Right renal cortex interstitium (tissue), 3 donors: ENCODE results near the gene MYORG. TPM values are rescaled to one million over a fixed set of nuclear protein-coding genes. Genes with fewer than 3 reads are reported as not detected.

ENCODE experiments used
- DNase-seq, 3 donors: peaks; one replicate each; pipeline ENCODE4 v3.0.0-alpha.2; 2013; ENCODE audit warnings: low read depth in 3 of 3, low spot score in 2 of 3
- polyA plus RNA-seq, 3 donors: library from polyadenylated mRNA; unstranded; fragments of 120-200 nt; gene quantifications; one replicate each; pipeline ENCODE4 v1.2.1, GENCODE V29; 2013; ENCODE audit not compliant: insufficient read length in 3 of 3

MYORG gene
- polyA plus RNA-seq, 3 donors = 7.1 to 9.9 (median 9.9) TPM

GRCh38 chr9:34385561-34386230 is 9.0 kb upstream of the MYORG start:
- no peak for DNase-seq

- DNase-seq = no peak
These were observed 7.9 kb upstream of the MYORG start for GRCh38 chr9:34384368-34385165.

- DNase-seq = no peak
These were observed 7.2 kb upstream of the MYORG start for GRCh38 chr9:34383904-34384303.

- no peak for DNase-seq
These were observed 6.2 kb upstream of the MYORG start for GRCh38 chr9:34382879-34383278.

GRCh38 chr9:34382054-34382453 is 5.4 kb upstream of the MYORG start:
- no peak for DNase-seq

- no peak for DNase-seq
These were observed 4.6 kb upstream of the MYORG start for GRCh38 chr9:34381323-34381722.

- no peak for DNase-seq
These were observed 4.0 kb upstream of the MYORG start for GRCh38 chr9:34380511-34381315.

GRCh38 chr9:34380034-34380510 is 3.4 kb upstream of the MYORG start:
- no peak for DNase-seq

GRCh38 chr9:34379334-34380033 is 2.8 kb upstream of the MYORG start:
- peak in 1 of 3 donors; percentile 53 for DNase-seq

- DNase-seq = no peak
These were observed 1.8 kb upstream of the MYORG start for GRCh38 chr9:34378376-34379060.

- DNase-seq = no peak
These were observed 677 bp upstream of the MYORG start for GRCh38 chr9:34377404-34377746.

- no peak for DNase-seq
These were observed 650 bp downstream of the MYORG start for GRCh38 chr9:34375901-34376595.

GRCh38 chr9:34374905-34375552 is 1.7 kb downstream of the MYORG start:
- DNase-seq = no peak

- no peak for DNase-seq
These were observed 2.4 kb downstream of the MYORG start for GRCh38 chr9:34374339-34374738.

GRCh38 chr9:34373749-34374148 is 2.9 kb downstream of the MYORG start:
- DNase-seq = no peak

GRCh38 chr9:34372467-34373011 is 4.2 kb downstream of the MYORG start:
- DNase-seq = no peak

- no peak for DNase-seq
These were observed 4.7 kb downstream of the MYORG start for GRCh38 chr9:34371886-34372466.
